ENCODE data around the gene EPSTI1. TPM values are rescaled to one million over a fixed set of nuclear protein-coding genes. Genes with fewer than 3 reads are reported as not detected.
"Not testable (repeated sequence)": the region's sequence is repeated elsewhere in the genome, so short reads cannot be mapped to it uniquely, and the experiment has no call there.

Gene EPSTI1
- polyA plus RNA-seq, 10 donors = 1.7 to 4.6 (median 2.7) TPM

DNA sequence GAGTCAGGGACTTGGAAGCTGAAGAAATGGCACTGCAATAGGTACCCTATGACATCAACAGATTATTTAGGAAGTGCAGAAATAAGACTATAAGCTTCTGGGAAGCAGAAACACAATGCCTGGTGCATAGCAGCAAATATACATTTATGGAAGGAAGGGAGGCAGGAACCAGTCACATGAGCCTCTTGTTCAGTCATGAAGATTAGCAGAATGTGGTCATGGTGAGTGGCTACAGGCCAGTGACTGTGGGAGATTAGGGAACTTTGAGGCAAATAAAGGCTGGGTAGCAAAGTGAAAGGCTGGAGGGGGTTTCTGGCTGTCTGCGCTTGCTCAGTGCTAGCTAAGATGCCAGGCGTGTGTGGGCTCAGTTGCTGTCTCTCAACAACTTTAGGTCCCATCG is 96.3 kb downstream of the EPSTI1 start:
- DNase-seq = peak in 1 of 3 donors; percentile 32

DNA sequence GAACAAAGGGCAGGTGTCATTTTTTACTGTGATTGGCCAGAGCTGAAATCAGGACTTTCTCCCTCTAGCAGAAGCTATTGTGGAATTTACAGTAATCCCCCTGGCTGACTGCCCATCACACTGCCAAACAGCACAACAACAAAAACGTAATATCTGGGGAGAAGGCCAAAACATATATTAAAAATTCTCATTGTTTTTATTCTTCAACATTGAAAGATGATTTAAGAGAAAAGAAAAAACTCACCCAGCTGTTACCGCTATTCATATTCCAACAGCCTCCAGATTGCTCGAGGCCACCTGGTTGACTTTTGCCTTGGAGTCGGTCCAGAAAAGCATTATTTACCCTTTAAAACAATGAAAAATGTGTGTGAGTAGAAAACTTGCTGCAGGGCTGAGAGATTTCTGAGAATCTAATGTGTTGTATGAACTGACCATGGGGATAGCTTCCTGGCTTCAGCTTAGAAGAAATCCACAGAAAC is 97.2 kb downstream of the EPSTI1 start:
- DNase-seq = peak; percentile 83 to 93 (median 91)

DNA sequence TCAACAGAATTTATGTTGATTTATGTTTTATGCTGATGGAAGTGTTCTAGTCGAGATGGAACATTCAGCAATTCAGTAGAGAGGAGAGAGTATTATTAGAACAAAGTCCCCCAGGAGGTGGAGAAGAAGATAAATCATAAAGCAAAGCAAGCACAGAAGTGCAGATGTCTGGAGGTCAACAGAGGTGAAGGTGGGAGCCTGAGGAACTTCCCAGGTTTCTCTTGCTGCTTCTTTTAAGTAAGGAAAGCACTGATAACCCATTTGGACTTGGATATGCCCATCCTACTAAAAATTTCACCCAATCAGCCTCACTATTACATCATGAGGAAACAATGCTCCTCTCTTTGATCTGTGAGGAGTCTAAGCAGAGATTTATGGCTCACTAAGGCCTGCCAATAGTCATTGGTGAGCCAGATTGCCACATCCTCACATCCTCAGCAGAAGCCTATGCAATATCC is 98.8 kb downstream of the EPSTI1 start:
- DNase-seq = peak in 2 of 3 donors; percentile 63 to 85

DNA sequence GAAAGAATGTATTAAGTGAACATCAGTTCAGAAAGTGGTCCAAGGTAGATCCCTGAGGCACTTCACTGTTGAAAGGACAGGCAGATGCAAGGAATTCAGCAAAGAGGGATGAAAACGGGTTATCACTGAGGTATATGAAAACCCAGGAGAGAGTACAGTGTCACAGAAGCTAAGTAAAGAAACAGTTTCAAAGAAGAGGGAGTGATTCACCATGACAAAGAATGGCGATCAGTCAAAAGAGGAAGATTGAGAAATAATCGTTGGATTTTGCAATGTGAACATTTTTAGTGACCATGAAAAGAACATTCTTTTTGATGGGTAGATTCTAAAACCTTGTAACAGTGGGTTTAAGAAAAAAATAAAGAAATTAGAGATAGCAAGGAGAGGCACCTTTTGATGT is 99.3 kb downstream of the EPSTI1 start:
- no peak for DNase-seq

DNA sequence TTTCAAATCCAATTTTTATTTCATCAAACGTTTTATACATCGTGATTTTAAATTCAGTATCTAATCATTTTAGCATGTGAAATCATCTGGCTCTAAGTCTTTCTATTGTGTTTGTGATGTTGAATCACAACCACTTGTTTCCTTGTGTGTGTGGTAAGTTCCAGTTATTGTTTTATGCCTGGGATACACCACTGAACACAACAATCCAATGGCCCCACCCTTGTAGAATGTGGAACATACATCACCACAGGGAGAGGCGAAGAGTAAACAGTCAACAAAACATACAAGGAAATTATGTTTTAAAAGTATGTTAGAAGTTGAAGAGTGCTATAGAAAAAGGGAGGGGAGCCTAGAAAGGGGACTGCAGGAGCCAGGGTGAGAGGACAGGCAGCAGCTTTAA is 100.5 kb downstream of the EPSTI1 start:
- no peak for DNase-seq

DNA sequence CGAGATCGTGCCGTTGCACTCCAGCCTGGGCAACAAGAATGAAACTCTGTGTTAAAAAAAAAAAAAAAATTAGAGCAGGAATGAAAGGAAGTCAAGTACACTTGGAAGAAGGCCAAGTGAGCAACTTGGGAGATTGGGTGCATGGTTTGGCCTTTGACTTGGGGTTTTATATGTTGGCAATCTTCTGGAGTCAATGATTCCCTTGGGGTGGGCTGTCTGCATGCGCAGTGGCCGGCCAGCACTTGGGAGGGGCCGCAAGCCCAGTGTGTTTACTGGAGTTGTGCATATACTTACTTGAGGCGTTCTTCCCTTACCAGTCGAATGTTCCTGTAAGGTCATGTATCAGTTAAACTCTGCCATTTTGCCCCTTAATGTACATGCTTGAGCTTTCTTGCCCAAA is 106.7 kb downstream of the EPSTI1 start:
- no peak for DNase-seq

DNA sequence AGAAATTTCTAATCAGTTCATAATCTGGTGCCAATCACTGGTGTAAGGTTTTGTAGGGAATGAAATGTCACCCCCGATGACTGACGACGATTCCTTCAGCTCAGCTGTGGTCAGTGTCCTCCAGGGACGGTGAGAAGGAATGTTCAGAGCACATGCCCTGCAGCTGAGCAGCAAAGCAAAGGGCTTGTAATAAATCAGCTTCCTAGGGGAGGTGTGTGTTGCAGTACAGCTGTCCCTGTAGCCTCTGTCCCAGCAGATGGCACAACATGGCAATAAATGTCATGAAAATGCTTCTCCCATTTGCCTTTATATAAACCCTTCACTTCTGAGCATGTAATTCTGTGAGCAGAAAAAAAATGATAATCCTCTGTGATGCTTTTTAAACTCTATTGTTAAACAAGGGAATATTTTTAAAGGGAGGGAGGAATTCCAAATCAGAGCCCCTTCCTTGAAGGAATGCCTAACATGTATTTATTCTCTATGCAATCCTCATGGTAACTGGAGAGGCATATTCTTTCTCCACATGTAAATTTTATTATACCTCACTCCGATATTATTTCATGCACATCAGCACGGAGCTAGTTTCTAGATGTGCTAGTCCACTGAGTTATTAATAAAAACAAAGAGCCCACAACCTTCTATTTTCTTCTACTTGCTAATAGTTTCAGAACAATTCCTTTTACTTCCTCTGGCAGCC is 108.1 kb downstream of the EPSTI1 start:
- DNase-seq = peak; percentile 65 to 84 (median 81)

DNA sequence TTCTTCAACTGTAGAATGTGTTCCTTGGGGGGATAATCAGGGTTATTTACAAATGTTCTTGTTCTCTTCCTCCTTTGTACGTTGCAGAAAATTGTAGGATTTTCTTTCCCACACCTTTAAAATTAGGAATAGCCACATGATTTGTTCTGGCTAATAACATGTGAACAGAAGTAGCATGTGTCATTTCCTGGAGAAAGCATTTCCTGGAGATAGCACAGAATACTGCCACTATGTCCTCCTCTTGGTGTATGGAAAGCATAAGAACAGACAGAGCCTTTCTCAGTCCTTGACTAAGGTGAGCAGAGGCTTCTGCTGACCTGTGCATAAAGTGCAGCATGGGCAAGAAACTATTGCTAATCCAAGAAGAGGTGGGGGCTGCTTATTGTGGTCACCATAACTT is 108.9 kb downstream of the EPSTI1 start:
- no peak for DNase-seq

DNA sequence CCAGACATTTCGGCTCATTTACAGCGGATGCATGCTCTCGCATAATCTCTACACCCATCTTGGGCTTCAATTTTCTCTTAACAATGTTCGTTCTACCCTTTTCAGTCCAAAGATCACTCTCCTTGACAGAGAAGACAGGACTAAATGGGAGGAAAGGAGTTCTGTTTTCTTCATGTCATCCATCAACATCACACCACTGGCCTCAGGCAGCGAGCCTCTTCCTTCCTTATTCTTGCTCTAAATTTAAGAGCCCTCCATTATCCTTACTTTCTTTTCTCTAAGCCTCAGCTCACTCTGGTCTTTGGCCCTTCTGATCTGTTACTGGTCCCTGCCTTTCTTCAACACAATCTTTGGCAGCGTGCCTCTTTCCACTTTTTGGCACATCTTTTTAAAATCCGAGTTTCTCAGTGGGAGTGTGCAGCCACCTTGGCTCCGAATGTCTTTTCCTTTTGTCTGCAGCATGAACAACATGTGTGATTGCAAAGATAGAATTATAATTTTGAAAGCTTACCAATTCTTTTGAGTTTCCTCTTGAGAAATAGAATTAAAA is 111.9 kb downstream of the EPSTI1 start:
- peak in 1 of 3 donors; percentile 68 for DNase-seq

DNA sequence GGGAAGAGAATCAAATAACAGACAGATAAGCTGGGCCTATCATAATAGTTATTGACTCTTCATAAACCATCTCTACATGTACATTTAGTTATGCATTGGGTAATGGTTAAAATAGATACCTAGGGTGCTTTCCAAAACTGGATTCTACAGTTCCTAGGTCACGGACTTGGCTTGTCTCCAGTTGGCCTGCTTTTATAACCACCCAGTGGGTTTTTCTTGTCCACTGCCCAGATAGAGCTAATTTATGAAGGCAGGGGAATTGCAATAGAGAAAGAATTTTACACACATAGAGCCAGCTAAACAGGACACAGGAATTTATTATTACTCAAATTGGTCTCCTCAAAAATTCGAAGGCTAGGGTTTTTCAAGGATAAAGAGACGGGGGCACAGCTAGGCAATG is 113.3 kb downstream of the EPSTI1 start:
- no peak for DNase-seq

DNA sequence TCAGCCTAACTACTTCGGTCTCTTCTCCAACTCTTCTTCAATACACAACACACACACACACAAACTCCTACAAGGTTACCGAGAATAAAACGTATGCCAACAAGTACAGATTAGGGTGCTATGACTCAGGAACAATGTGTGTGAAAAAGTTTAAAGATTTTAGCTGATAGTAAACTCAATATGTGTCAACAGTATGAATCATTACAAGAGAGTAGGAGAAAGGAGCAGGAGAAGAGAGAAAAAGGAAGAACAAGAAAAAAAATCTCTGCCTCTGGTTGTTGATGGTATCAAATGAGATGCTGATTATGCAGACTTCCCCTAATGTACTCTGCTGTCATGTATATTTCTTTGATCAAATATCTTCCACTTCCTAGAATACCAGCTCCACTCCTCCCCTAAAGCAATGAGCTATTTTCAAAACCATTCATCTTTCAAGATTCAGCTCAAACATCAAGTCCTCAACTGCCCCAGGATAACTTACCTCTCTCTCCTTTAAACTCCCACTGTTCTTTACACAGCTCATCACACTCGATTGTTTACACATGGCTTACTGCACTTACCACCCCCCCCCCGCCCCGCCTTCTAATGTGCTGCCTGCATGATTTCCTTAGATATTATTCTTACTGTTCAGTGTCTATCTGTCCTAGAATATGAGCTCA is 115.0 kb downstream of the EPSTI1 start:
- DNase-seq = no peak

DNA sequence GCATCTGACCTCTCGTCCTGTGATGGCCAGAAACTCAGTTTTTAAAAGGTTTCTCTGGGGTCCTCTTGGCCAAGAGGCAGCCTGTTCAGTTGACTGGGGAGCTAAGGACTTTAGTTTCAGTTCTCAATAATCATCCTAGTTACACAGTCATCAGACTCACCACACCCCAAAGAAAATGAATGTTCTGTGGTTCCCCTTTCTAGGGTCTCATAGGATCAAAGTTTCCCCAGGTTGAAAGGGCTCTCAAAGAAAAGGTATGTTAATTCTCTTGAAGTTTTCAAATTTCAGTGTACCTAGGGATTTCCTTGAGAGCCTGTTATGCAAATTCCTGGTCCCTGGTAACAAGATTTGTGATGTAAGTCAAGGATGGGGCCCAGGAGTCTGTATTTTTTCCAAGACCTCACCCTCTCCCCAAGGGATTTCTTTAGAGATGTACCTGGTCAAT is 115.7 kb downstream of the EPSTI1 start:
- DNase-seq = no peak

DNA sequence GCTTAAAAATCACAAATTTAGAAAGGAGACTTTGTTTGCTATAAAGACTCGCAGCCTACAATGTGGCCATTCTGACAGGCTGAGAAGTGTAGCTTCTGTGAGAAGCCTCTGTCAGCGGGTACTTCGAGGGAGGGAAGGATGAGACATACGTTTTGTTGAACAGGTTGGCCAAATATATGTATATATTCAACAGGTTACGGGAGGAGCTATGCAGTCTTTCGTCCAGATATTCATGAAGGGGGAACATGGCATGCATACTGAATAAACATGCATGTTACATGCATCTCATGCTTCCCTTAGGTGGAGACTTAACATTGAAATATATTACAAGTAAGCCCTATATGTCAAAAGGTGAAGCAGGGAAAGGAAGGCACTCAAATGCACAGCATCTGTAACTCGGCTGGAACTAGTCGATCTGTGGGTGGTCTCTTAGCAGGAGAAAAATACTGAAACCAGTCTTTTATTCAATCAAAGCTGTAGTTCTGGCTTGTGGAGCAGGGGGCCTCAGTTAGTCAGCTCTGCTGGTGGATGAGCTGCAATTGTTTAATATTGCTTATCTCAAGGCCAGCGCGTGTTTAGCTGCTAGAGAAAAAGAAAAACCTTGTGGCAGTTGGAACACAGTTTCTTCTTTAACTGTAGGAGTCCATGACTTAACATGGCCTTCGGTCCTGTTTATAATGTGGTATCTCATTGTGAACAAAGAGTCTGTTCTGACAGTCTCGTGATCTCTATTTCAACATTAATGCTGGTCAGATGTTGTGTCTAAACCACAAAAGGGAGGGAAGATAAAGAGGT is 116.4 kb downstream of the EPSTI1 start:
- peak in 1 of 3 donors; percentile 73 for DNase-seq

DNA sequence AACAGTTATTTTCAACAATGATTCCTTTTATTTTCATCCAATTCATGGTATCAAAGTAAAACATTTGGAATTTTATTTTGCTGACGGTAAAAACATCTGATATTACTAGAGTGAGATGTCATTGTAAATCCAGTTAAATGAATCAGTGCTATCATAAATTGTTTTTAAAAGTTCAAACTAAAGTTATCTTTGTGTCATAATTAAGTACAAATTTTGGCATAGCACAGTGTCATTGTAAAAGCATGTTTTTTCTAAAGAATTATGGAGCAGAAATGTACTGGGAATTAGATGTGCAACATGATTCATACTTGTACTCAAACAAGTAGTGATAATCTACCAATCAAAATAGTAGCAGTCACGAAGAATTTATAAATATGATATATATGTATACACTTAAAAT is 117.8 kb downstream of the EPSTI1 start:
- no peak for DNase-seq

DNA sequence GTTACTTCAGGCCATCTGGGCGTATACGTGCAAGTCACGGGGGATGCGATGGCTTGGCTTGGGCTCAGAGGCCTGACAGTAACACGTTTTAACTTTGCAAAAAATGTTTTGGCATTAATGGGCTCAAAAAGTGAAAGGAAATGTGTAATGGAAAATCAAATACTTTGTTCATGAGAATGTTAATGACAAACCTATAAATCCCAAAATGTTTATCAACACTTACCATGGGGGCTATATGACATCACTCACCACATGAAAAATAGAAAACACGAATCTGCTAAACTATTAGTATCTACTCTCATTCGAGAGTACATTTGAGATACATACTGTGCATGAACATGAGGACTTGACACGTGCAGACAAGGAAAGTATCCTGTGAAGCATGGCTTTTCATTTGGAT is 119.0 kb downstream of the EPSTI1 start:
- no peak for DNase-seq

DNA sequence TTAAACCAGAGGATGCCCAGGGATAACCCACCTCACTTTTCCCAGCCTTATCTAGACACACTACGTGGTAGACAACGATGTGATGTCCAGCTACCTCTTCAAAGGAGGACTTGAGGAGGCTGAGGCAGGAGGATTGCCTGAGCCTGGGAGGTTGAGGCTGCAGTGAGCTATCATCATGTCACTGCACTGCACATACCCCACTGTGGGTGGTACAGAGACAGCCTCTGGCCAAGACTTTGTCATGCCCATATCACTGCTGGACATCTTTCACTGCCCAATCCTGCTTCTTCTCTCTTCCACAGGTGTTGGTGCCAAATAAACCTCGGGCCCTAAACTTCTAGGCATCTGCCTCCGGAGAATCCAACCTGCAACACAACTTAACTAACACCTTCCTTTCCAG is 124.8 kb downstream of the EPSTI1 start:
- no peak for DNase-seq

DNA sequence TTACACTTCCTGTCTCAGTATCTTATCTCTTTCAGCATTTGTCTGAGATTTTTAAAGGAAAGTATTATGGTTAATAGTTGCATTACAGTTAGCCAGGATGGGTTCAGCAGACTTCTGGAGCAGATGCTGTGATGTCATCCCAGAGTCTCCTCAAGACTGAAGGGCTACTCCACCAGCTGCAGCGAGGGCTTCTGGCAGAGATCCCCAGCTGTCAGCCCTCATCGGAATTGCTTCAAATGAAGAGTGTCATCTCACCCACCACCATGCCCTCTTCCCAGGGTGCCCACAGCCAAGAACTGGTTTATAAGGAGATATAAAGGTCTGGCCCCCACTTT is 126.3 kb downstream of the EPSTI1 start:
- DNase-seq = peak in 1 of 3 donors; percentile 37

DNA sequence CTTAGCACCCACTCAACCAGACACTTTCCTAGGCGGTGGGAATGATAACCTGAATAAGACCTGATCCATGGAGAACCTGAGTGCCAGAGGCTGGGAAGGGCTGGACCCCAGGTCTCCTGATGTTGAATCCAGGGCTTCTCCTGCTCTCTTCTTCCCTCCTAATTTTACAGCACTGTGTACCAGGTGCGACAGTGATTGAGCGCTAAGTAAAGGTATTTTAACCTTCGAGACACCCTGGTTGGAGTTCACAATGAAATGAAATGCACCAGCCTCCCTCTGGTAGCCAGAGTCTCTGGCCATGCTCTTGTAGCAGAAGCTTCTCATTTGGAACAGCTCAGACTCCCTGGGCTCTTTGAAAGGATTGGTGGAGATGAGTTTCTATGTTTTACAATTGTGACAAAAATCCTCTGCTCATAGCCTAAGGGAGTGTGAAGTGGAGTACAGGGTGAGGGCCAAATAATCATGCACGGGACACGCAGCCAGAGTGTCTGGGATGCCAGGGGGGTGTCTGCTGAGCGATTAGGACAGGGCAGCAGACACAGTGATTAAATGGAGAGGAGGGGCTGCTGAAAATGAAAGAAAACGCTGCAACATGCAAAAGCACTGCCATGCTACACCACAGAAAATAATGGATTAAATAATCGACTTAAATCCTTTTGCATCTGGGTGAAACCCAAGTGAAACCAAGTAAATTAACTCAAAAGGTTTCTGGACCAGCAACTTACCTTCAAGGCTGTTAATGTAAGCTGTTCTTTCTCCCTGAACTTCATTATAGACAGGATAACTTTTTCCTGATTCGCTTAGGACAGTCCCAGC is 126.9 kb downstream of the EPSTI1 start:
- peak in 1 of 3 donors; percentile 17 for DNase-seq

DNA sequence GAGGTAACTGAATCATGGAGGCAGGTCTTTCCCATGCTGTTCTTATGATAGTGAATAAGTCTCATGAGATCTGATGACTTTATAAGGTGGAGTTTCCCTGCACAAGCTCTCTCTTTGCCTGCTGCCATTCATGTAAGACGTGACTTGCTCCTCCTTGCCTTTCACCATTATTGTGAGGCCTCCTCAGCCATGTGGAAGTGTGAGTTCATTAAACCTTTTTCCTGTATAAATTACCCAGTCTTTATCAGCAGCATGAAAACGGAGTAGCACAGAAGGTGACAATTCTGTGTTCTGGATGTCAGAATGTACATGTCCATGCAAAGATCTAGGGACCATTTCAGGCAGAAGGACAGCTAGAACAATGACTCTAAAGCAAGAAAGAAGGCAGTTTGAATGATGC is 129.7 kb downstream of the EPSTI1 start:
- not testable (repeated sequence) for DNase-seq

DNA sequence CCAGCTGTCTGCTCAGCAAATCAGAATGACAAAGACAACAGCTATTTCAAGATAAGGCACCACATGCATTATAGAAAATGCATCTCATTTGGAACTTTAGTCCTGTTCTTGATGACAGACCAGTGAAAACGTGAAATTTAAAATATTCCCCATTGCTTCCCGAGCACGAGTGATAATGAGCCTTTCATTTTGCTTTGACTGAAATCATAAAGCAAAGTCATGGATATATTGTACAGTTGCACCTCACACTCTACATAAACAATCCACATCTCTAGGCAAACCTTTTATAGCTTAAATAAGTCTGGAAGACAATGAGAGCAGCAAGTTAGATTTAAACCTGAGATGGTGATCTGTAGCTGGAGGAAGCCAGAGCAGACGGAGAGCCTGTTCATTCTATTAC is 131.6 kb downstream of the EPSTI1 start:
- DNase-seq = no peak

DNA sequence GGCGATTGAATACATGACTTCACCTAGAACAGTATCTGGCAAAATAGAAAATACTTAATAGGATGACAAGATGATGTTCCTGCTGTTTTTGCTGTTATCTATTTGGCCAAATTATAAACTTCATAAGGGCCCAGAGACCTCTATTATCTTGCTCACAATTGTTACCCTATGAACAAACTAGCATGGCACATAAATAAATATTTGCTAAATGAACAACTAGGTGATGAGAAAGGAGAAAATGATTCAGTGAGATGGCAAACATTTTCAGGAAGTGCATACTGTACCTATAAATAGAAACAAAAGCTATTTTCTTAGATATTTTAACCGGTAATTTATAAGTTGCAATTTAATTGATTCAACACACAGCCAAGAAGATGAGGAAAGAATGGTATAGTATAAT is 132.3 kb downstream of the EPSTI1 start:
- DNase-seq = no peak
